Retinal pigment epithelial cell (primary cell): ENCODE data around the gene TAPBPL.
"Not testable (repeated sequence)": the region's sequence is repeated elsewhere in the genome, so short reads cannot be mapped to it uniquely, and the experiment has no call there.

Experiments
- DNase-seq: peaks from one replicate; pipeline ENCODE4 v3.0.0-alpha.2; 2010; ENCODE audit warnings: low read depth
- H3K4me3 ChIP-seq: 2 replicates; pipeline ENCODE4 v1.5.1; 2011; ENCODE audit warnings: mild to moderate bottlenecking, low read length, control low read depth, moderate library complexity
- CTCF ChIP-seq: conservative IDR thresholded peaks from 2 replicates; pipeline ENCODE4 v1.5.1; 2011; ENCODE audit warnings: low read depth, low read length, control low read depth, inconsistent platforms

TAPBPL gene

GRCh38 chr12:6420364-6420763 lies 31.5 kb upstream of the TAPBPL start:
- TF ChIP-seq CTCF: no peak
- no peak for DNase-seq
- no peak overlapping the region for H3K4me3 ChIP-seq

GRCh38 chr12:6423267-6424007 lies 28.4 kb upstream of the TAPBPL start:
- TF ChIP-seq CTCF: peak; percentile 78
- H3K4me3 ChIP-seq: no peak overlapping the region
- DNase-seq: peak; percentile 62

GRCh38 chr12:6424008-6424347 lies 27.9 kb upstream of the TAPBPL start:
- no peak for DNase-seq
- no peak overlapping the region for H3K4me3 ChIP-seq
- TF ChIP-seq CTCF: no peak

- no peak overlapping the region for H3K4me3 ChIP-seq
- no peak for TF ChIP-seq CTCF
- DNase-seq: no peak
Observed at GRCh38 chr12:6424866-6425265, 27.0 kb upstream of the TAPBPL start.

GRCh38 chr12:6425590-6426531 lies 26.0 kb upstream of the TAPBPL start:
- peak; percentile 2 for DNase-seq
- H3K4me3 ChIP-seq: no peak overlapping the region
- no peak for TF ChIP-seq CTCF

- TF ChIP-seq CTCF: no peak
- H3K4me3 ChIP-seq: no peak overlapping the region
Observed at GRCh38 chr12:6426882-6427671, 24.8 kb upstream of the TAPBPL start.

GRCh38 chr12:6427796-6428195 lies 24.0 kb upstream of the TAPBPL start:
- H3K4me3 ChIP-seq, DNase-seq: not testable (repeated sequence)

More at GRCh38 chr12:6426882-6427671, 24.8 kb upstream of the TAPBPL start:
- DNase-seq: no peak
